GM18867 (cell line): Measurements from ENCODE around the gene NEUROG2.
"Not testable (repeated sequence)": the region's sequence is repeated elsewhere in the genome, so short reads cannot be mapped to it uniquely, and the experiment has no call there.

Source experiments
- ATAC-seq: cut with Tn5 transposase; IDR thresholded peaks from one replicate; pipeline ENCODE4 v1.9.1; 2021; ENCODE audit warnings: mild to moderate bottlenecking, moderate library complexity; ENCODE audit not compliant: unreplicated experiment

Gene NEUROG2

DNA sequence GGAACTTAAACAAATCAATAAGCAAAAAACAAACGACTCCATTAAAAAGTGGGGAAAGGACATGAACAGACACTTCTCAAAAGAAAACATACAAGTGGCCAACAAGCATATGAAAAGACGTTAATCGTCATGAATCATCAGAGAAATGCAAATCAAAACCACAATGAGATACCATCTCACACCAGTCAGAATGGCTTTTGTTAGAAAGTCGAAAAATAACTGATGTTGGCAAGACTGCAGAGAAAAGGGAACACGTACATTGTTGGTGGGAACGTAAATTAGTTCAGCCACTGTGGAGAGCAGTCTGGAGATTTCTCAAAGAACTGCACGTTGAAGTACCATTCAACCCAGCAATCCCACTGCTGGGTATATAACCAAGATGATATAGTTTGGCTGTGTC is 23.7 kb downstream of the NEUROG2 start:
- no peak for ATAC-seq

DNA sequence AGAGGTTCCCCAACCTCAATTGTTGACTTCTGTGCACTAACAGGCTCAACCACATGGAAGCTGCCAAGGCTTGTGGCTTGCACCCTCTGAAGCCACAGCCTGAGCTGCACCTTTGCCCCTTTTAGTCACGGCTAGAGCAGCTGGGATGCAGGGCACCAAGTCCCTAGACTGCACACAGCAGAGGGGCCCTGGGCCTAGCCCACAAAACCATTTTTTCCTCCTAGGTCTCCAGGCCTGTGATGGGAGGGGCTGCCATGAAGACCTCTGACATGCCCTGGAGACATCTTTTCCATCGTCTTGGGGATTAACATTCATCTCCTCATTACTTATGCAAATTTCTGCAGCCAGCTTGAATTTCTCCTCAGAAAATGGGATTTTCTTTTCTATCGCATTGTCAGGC is 25.2 kb downstream of the NEUROG2 start:
- not testable (repeated sequence) for ATAC-seq

DNA sequence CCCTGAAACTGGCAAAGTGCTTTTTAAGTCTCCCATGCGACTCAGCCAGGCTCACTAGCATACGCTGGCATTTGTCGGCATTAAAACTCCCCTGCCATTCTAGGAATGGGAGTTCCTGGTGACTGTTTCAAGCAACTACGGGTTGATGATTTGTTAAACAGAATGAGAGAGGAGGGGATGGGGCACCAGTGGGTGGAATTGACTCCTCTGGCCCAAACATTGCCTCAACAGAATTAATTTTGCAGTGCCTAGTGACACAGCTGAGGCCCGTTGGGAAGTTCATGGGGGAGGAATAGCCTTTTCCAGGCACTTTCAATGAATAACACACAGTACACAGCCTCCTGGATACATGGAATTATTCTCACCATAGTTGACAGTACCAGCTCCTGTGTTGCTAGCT is 30.1 kb downstream of the NEUROG2 start:
- ATAC-seq = no peak

- no peak for ATAC-seq
Measured at GRCh38 chr4:112473985-112474384, 42.0 kb downstream of the NEUROG2 start.

DNA sequence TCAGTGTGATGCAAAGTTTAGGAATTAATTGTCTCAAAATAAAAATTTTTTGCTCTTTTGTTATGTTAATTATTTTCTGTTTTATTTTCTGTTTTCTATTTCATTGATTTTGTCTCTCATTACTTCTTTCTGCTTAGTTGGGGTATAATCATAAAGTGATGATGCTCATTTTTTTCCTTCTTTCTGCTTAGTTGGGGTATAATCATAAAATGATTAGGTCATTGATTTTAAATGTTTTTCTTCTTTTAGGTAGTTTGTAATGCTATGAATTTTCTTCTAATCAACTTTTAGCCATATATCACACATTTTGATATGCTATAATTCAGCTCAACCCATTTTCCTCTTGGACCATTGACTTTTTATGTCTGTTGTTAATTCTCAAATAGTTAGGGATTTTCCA is 43.7 kb downstream of the NEUROG2 start:
- no peak for ATAC-seq
